GM18867 (cell line): Measurements from ENCODE around the gene CD151.

Experiments used
- ATAC-seq: cut with Tn5 transposase; IDR thresholded peaks from one replicate; pipeline ENCODE4 v1.9.1; 2021; ENCODE audit warnings: mild to moderate bottlenecking, moderate library complexity; ENCODE audit not compliant: unreplicated experiment

The CD151 gene

GRCh38 chr11:841981-842369, 9.2 kb downstream of the CD151 start:
- ATAC-seq, result peak; percentile 30

- ATAC-seq, result peak; percentile 62
Observed at GRCh38 chr11:842370-843002, 9.7 kb downstream of the CD151 start, which contains the start of the genes POLR2L and TSPAN4. Gene POLR2L (minus strand): TSS chr11:842529. CDS start chr11:842508, 21 bp downstream. Gene TSPAN4 (plus strand): TSS chr11:842852. CDS start chr11:850305, 7,453 bp downstream.

- ATAC-seq, result peak; percentile 3
Observed at GRCh38 chr11:843086-843734, 10.5 kb downstream of the CD151 start.

- ATAC-seq, result no peak
Observed at GRCh38 chr11:843818-844692, 11.3 kb downstream of the CD151 start.

GRCh38 chr11:844693-845644, 12.2 kb downstream of the CD151 start:
- no peak for ATAC-seq

GRCh38 chr11:845872-846495, 13.2 kb downstream of the CD151 start:
- ATAC-seq, result no peak

- no peak for ATAC-seq
Observed at GRCh38 chr11:846496-847098, 13.8 kb downstream of the CD151 start.

- no peak for ATAC-seq
Observed at GRCh38 chr11:847876-848275, 15.1 kb downstream of the CD151 start.

GRCh38 chr11:848380-848931, 15.7 kb downstream of the CD151 start:
- ATAC-seq, result peak; percentile 49

- ATAC-seq, result no peak
Observed at GRCh38 chr11:849104-849824, 16.5 kb downstream of the CD151 start.

- no peak for ATAC-seq
Observed at GRCh38 chr11:849951-850774, 17.4 kb downstream of the CD151 start.

GRCh38 chr11:850775-851763, 18.3 kb downstream of the CD151 start:
- ATAC-seq, result no peak

- ATAC-seq, result no peak
Observed at GRCh38 chr11:852762-853161, 20.0 kb downstream of the CD151 start.

GRCh38 chr11:853682-854448, 21.1 kb downstream of the CD151 start:
- no peak for ATAC-seq

- ATAC-seq, result no peak
Observed at GRCh38 chr11:854601-855329, 22.0 kb downstream of the CD151 start.
